HG03095 (cell line): ENCODE measurements around the gene PHC2.
"Not testable (repeated sequence)": the region's sequence is repeated elsewhere in the genome, so short reads cannot be mapped to it uniquely, and the experiment has no call there.

Experiments used
- ATAC-seq: cut with Tn5 transposase; IDR thresholded peaks from one replicate; pipeline ENCODE4 v1.9.1; 2021; ENCODE audit warnings: moderate library complexity; ENCODE audit not compliant: unreplicated experiment

PHC2 gene

DNA sequence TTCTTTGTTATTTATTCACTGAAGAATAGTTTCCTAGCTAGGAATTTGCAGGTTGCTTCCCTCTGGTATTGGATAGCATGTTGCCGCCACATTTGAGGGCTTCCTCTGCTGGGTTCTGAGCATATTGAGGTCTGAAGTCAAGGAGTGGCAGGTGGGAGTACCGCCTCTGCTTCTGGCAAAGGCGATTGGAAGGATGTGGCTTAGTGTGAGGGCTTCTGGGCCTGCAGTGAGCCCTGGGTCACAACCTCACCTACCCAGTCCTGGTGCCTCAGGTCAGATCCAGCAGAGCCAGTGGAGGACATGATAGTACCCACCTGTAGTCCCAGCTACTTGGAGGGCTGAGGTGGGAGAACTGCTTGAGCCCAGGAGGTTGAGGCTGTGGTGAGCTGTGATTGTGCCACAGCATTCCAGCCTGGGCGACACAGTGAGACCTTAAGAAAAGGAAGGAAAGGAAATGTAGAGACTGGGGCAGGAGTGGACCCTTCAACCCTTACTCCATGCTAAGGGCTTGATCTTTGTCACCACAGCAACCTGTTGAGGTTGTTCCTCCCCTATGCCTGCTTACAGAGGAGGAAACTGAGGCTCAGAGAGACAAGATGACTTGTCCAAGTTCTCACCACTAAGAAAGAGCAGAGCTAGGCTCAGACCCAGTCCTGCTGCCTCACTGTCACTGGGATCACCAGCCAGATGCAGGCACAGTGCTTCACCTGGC, 132.8 kb downstream of the PHC2 start:
- no peak for ATAC-seq

DNA sequence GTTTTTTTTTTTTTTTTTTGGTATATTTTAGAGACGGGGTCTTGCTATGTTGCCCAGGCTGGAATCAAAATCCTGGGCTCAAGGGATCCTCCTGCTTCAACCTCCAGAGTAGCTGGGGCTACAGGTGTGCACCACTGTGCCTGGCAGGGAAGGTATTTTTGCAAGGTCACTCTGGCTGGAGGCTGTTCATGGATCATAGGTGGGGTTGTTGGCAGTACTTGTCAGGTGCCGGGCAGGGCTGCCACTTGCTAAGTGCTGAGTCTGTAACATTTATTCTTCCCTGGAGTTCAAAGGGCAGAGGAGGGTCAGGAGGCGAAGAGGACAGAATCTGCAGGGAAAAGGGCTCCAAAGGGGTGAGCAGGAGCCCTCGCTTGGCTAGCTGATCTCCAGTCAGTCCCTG, 134.1 kb downstream of the PHC2 start:
- no peak for ATAC-seq

DNA sequence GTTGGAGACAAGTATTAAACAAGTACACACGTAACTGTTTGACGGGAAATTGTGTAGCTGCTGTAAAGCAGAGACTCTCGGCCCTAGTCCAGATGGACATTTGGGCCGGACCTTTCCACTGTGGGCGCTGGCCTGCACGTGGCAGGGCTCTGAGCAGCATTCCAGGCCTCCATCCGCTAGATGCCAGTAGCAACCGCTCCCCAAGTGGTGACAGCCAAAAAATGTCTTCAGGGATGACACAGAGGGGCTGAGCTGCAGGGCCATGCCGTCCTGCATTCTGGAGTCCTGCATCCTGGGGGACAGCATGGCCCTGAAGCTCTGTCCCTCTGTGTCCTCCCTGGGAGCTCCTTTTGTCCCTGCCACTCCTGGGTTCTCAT, 134.8 kb downstream of the PHC2 start:
- no peak for ATAC-seq

DNA sequence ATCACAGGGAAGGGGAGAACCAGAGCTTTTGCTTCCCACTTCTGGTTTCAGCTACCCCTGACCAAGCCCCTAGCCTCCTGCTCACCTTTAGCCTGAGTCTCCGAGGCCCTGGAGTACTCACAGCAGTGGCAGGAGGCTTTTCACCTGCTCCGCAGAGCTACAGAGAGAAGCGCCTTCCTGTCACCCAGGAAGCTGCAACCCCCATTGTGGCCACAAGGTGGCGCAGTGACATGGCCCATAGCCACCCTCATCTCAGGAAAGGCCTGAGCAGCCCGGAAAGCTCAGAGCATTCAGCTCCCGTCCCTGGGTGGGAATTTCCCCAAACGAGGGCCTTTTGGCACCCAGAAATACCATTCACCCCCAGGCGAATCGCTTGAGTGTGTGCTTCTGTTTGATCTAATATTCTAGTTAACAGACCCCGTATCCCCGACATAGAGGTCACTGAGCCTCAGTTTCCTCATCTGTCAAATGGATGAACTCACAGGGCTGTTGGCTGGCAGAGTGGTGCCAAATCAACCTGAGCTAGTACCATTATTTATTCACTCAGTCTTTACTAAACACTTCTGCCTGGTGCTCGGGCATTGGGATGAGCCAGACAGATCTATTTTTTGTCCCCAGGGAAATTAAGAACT, 135.3 kb downstream of the PHC2 start:
- ATAC-seq = peak; percentile 77

DNA sequence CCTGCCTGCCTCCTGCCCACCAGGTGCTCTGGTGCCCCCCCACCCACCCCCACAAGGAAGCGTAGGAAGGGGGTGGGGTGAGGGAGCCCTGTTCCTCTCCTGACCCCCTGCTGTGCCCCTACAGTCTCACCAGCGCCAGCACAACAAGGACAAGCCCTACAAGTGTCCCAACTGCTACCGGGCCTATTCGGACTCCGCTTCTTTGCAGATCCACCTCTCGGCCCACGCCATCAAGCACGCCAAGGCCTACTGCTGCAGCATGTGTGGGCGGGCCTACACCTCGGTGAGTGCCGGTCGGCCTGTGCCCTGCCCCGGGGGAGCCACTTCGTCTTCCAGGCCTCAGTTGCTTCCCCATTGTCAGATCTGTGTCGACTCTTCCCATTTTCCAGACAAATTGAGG, 135.9 kb downstream of the PHC2 start:
- ATAC-seq = no peak

DNA sequence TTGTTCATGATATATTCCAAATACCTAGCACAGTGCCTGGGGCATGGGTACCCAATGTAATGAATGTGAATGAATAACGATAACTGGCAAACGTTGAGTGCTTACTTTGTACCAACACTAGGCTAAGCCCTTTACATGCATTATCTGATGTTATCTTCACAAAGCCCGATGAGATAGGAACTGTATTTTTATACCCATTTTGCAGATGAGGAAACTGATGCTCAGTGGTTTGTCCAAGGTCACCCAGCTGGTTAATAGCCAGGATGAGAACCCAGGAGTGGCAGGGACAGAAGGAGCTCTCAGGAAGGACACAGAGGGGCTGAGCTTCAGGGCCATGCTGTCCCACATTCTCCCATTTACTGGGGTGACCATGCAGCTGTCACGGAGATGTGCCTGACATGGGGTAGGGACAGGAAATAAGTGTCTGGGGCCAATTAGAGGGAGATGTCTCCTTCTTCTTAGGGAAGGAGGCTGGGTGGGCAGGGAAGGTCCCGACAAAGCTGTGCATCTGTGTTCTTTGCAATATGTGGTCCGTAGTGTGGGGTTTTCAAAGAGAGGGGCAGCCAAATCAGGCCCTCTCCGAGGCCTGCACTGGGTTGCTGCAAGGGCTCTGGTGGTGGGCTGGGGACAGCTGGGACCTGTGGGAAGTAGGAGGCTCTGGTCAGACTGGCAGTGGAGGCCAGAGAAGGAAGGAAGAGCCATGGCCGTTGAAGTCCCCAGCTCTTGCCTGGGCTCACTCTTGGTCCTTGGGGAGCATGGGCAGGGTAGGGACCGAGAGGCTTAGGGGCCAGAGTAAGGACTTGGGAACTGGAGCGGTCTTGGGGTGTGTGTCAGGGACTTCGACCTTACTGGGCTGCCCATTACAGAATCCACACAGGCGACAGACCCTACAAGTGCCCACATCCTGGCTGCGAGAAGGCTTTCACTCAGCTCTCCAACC, 136.6 kb downstream of the PHC2 start:
- no peak for ATAC-seq

DNA sequence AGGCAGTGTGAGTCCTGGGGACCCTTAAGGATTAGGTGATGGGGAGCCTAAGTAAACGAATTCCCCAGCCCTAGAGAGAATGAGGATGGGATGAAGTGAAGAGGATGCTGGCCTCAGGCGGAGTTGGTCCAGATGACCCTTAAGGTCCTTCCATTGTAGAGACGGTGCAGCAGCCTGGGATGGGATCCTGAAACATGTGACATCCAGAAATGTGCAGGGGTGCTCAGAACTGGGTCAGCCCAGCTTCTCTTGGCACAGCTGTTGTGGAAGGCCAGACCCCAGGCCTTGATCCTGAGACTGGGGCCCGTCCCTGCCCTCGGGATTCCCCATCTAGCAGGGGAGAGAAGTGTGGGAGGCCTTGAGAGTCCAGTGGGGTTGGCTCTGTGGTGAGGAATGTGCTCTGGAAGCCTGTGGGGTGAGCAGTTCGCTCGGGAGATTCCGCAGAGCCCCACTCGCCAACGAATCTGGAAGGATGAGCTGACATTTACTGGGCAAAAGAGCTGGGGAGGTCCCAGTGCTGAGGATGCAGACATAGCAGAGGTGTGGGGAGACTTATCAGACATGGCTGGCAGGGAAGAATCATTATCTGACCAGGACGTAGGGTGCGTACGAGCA, 138.1 kb downstream of the PHC2 start:
- ATAC-seq = no peak

DNA sequence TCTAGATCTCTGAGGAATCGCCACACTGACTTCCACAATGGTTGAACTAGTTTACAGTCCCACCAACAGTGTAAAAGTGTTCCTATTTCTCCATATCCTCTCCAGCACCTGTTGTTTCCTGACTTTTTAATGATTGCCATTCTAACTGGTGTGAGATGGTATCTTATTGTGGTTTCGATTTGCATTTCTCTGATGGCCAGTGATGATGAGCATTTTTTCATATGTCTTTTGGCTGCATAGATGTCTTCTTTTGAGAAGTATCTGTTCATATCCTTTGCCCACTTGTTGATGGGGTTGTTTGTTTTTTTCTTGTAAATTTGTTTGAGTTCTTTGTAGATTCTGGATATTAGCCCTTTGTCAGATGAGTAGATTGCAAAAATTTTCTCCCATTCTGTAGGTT, 140.3 kb downstream of the PHC2 start:
- not testable (repeated sequence) for ATAC-seq

DNA sequence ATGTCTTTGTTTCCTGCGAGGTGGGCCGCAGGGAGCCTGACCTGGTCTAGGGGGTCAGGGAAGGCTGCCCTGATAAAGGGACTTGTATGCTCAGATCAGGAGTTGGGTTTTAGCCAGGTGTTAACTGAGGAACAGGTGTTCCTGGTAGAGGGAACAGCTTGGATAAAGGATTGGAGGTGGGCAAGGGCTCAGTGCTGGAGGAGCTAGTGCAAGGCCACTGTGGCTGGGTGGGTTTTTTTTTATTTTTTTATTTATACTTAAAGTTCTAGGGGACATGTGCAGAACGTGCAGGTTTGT, 141.1 kb downstream of the PHC2 start:
- ATAC-seq = no peak

DNA sequence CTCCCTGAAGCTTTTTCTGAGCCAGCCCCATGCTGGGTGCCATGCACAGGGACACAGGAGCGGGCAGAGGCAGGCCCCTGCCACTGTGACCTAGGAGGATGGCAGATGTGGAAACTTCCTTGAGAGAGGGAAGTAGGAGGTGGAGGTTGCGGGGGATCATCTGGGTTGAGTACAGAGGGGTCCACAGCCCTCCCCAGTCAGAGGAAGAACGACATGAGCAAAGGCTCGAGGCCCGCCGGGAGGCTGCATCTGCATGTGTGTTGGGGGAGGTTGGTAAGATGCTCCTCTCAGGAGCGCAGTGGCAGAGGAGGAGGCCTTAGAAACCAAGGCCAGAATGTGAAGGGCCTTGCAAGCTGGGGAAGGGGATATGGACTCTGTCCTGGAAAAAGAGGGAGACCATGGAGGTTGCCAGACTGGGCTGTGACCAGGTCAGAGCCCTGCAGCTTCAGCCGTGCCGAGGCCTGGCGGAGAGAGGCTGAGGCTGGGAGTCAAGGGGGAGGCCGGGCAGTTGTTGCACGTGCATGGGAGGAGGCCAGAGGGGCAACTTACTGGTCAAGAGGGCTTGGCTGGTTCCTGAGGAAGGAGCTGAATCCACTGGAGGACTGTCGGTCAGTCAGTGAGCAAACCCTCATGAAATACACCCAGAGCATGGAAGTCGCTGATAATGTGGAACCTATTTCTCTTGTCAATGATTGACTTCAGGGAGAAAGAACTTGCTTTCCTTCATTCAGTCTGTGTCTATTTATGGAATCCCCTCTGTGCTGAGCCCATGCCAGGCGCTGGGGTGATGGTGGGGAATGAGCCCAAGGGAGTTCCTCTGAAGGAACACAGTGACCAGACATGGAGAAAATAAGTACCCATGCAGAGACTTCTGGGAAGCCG, 141.7 kb downstream of the PHC2 start:
- ATAC-seq = no peak

DNA sequence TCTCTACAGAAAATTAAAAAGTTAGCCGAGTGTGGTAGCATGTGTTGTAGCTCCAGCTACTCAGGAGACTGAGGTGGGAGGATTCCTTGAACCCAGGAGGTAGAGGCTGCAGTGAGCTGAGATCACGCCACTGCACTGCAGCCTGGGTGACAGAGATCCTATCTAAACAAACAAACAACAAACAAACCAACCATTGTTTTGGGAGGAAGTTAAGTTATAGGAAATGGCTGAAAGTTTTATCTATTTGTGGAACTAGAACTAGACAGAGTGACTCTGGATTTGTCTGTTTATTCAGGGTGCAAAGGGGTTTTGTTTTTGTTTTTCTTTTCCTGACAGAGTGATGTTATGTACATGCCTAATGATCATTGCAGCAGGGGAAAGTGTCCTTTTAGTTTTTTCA, 143.6 kb downstream of the PHC2 start:
- no peak for ATAC-seq

DNA sequence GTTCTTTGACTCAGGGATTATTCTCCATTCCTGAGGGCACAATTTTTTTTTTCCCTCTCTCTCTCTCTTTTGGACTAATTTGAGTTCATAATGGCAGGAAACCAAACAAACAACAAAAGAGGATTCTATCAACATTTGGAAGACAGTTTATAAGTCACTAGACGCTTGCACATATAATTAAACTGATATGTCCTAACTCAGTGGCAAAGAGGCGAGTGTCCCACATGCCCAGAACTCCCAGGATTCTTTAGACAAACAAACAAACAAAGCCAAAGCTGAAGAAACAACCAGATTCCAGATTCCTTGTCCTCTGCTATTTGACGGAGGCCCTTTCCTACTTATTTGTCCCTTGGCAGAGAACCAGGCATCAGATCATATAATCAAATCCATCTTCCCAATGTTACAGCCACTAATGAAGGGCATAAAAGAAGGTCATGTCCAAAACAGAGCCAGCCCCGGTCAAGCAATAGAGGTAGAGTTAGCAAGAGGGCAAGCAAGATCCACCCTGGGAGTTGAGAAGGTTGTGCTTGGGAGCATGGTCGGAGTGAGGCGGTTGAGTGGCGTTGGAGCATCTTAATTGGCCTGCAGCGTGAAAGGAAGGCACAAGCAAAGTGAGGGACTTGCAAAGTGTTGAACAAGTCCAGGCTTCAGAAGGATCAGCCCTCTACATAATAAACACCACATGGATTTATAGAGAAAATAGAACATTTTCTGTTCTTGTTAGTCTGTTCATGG, 144.3 kb downstream of the PHC2 start:
- ATAC-seq = no peak

DNA sequence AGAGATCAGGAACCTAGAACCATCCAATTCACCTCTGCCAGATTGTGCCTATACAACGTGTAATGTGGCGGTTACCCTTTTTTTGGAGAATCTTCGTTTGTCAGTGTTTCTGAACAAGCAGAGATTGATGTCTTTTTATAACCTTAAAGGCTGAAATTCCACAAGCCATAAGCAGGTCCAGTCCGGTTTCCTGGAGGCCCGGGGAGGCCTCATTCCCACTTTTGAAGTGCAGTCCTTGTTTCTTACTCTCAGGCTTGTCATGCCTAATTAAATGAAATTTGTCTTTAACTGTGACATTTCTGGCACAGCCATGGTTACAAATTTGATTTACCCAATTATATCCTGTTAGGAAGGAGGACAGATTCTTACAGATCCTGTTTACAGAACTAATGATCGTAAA, 146.8 kb downstream of the PHC2 start:
- ATAC-seq = no peak

DNA sequence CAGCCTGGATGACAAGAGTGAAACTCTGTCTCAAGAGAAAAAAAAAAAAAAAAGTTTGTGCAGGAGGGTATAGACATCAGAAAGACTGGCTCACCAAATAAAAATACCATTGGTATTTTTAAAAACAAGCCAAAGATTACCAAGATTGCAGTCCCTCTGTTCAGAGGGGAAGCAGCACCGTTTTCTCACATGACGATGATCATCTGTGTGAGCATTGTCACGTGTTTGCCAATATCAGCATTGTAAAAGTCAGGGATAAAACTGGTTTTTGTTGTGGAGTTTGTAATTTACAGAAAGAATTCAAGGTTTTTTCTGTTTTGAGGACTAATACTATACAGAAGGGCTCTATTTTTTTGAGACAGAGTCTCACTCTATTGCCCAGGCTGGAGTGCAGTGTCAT, 148.1 kb downstream of the PHC2 start:
- no peak for ATAC-seq

DNA sequence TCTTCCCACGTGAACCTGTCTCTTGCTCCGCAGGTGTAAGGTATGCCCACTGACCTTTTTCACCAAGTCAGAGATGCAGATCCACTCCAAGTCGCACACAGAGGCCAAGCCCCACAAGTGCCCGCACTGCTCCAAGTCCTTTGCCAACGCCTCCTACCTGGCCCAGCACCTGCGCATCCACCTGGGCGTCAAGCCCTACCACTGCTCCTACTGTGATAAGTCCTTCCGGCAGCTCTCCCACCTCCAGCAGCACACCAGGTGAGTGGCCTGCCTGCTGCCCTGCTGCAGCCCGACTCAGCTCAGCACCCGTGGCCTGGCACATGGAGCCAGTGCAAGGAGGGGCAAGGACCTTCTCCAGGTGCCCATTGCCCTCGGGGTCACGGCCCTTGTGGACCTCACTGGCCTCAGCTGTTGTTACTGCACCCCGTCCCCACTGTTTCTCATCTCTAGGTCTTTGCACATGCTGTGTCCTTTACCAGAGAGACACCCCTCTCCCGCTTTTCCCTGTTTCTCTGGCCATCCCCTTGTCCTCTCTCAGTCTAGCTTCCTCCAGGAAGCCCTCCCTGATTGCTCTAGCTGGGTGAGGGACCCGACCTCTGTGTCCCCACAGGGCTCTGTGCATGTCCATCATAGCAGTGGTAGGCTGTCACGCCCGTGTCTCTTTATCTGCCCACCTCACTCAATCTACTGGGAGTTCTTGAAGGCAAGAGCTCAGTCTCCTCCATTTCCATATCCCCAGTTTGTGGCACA, 149.2 kb downstream of the PHC2 start:
- no peak for ATAC-seq

DNA sequence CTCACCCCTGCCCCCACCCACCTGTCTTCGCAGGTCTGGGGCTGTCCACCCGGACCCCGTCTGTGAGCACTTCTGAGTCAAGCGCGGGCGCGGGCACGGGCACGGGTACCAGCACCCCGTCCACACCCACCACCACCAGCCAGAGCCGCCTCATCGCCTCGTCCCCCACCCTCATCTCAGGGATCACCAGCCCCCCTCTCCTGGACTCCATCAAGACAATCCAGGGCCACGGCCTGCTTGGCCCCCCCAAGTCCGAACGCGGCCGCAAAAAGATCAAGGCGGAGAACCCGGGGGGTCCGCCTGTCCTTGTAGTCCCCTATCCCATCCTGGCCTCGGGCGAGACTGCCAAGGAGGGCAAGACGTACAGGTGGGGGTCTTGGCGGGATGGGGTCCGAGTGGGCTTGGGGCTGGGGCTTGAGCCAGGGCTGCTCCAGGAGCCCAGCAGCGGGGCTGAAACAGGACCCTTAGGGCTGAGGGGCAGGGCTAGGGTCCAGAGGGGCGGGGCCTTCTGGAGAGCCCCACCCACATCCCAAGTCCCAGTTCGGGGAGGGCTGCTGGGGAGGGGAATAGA, 150.7 kb downstream of the PHC2 start:
- no peak for ATAC-seq

DNA sequence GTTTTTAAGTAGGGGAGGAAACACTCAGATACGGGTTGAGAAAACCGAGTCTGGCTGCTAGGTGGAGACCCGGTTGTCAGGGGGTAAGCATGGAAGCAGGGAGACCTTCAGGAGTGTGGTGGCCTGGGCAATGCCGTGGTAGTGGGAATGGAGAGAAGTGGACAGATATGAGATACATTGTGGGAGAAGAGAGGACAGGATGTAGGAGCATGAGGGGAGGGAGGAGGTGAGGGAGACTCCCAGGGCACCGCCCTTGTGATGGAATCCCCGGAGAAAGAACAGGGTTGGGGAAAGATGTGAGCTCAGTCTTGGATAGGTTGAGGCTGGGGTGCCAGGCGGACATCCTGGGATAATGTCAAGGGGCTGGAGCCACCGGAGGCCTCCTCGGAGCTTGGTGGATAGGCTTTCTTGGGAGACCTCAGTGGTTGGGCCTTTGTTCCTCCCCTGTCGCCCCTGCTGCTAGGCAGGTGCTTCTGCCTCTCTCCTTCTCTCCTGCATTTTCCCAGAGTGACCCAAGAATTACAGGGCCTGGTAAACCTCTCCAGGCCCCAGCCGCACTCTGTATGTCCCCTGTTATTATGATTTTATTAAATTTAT, 153.3 kb downstream of the PHC2 start:
- no peak for ATAC-seq

DNA sequence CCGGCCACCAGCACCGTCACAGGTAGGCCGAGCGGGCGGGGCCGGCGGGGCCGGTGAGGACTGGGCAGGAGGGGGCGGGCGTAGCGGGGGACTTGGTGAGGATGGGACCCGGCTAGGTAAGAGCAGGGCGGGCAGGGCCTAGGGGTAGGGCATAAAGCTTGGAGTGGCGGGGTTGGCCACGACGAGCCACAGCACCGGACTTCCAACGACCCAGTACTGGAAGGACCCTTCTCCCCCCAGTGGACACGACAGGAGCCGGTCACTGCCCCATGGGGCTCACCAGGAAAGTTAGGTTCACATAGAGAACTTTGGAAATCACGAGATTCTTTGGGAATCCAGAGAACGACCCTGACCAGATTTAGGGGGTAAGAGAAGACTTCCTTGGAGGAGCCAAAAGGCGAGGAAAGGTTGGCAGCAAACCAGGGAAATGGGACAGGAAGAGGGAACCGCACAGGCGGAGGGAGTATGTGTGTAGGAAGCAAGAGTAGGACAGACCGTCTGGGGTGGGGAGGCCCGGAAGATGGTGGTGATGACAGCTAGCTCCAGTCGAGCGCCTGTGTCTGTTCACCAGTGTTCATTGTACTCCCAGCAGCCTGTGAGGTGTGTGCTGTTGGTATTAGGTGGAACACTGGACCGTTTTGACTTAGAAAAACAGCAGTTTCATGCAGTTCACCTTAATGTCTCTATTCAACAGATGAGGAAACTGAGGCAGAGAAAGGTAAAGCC, 154.2 kb downstream of the PHC2 start:
- ATAC-seq = no peak
